ENCODE data around the gene PDAP1.

PDAP1 gene

GRCh38 chr7:99395616-99396327 lies 12.6 kb downstream of the PDAP1 start:
- Mint-ChIP-seq H3K9me3 (no peaks in the 10 kb centered on the region), H3K4me3 (no peak overlapping the region), H3K27me3 (ENCODE audit: low read depth) (no peaks in the 10 kb centered on the region), H3K36me3 (ENCODE audit: low read depth) (peaks cover 35% of the 10 kb centered on the region), H3K27ac (no peak overlapping the region), H3K4me1 (peaks cover 16% of the 10 kb centered on the region)
- no peak for TF ChIP-seq CTCF (IDR thresholded peaks at IDR 0.05; ENCODE audit: unreplicated experiment in 3 of 3)

GRCh38 chr7:99394188-99394502 lies 14.3 kb downstream of the PDAP1 start:
- Mint-ChIP-seq H3K4me3 (peak overlapping the region in 2 of 3 experiments; percentile 93 to 96), H3K27me3 (ENCODE audit: low read depth) (no peaks in the 10 kb centered on the region), H3K27ac (no peak overlapping the region), H3K4me1 (peaks cover 16% of the 10 kb centered on the region), H3K9me3 (no peaks in the 10 kb centered on the region), H3K36me3 (ENCODE audit: low read depth) (peaks cover 21% of the 10 kb centered on the region)
- no peak for TF ChIP-seq CTCF (IDR thresholded peaks at IDR 0.05; ENCODE audit: unreplicated experiment in 3 of 3)

GRCh38 chr7:99393355-99394187 lies 14.8 kb downstream of the PDAP1 start:
- no peaks in the 10 kb centered on the region for H3K27me3 Mint-ChIP-seq (ENCODE audit: low read depth)
- H3K4me3 Mint-ChIP-seq: peak overlapping the region; percentile 93 to 96 (median 96)
- H3K4me1 Mint-ChIP-seq: peaks cover 16% of the 10 kb centered on the region
- peak overlapping the region; percentile 80 to 94 (median 90) for H3K27ac Mint-ChIP-seq
- H3K9me3 Mint-ChIP-seq: no peaks in the 10 kb centered on the region
- no peak for TF ChIP-seq CTCF (IDR thresholded peaks at IDR 0.05; ENCODE audit: unreplicated experiment in 3 of 3)
- H3K36me3 Mint-ChIP-seq (ENCODE audit: low read depth): peaks cover 16% of the 10 kb centered on the region

- no peaks in the 10 kb centered on the region for H3K9me3 Mint-ChIP-seq
- peak overlapping the region; percentile 80 to 94 (median 90) for H3K27ac Mint-ChIP-seq
- peaks cover 13% of the 10 kb centered on the region for H3K4me1 Mint-ChIP-seq
- H3K36me3 Mint-ChIP-seq (ENCODE audit: low read depth): peaks cover 9% of the 10 kb centered on the region
- H3K27me3 Mint-ChIP-seq (ENCODE audit: low read depth): no peaks in the 10 kb centered on the region
- peak overlapping the region; percentile 93 to 96 (median 96) for H3K4me3 Mint-ChIP-seq
- TF ChIP-seq CTCF (IDR thresholded peaks at IDR 0.05; ENCODE audit: unreplicated experiment in 3 of 3): no peak
These were observed 15.6 kb downstream of the PDAP1 start for GRCh38 chr7:99392659-99393354.

GRCh38 chr7:99392046-99392445 lies 16.4 kb downstream of the PDAP1 start:
- no peaks in the 10 kb centered on the region for H3K9me3 Mint-ChIP-seq
- no peak overlapping the region for H3K27ac Mint-ChIP-seq
- H3K4me1 Mint-ChIP-seq: peaks cover 10% of the 10 kb centered on the region
- no peak for TF ChIP-seq CTCF (IDR thresholded peaks at IDR 0.05; ENCODE audit: unreplicated experiment in 3 of 3)
- H3K36me3 Mint-ChIP-seq (ENCODE audit: low read depth): peaks cover 6% of the 10 kb centered on the region
- no peaks in the 10 kb centered on the region for H3K27me3 Mint-ChIP-seq (ENCODE audit: low read depth)
- H3K4me3 Mint-ChIP-seq: peak overlapping the region; percentile 74 to 82 (median 77)
